GM19099 (cell line): Measurements from ENCODE around the gene SEMA6C.

Experiments
- POLR2A ChIP-seq: IDR thresholded peaks from 3 replicates; pipeline ENCODE4 v1.6.1; 2011; ENCODE audit warnings: low read depth; ENCODE audit not compliant: insufficient read length; ENCODE audit errors: extremely low read depth

The SEMA6C gene

DNA sequence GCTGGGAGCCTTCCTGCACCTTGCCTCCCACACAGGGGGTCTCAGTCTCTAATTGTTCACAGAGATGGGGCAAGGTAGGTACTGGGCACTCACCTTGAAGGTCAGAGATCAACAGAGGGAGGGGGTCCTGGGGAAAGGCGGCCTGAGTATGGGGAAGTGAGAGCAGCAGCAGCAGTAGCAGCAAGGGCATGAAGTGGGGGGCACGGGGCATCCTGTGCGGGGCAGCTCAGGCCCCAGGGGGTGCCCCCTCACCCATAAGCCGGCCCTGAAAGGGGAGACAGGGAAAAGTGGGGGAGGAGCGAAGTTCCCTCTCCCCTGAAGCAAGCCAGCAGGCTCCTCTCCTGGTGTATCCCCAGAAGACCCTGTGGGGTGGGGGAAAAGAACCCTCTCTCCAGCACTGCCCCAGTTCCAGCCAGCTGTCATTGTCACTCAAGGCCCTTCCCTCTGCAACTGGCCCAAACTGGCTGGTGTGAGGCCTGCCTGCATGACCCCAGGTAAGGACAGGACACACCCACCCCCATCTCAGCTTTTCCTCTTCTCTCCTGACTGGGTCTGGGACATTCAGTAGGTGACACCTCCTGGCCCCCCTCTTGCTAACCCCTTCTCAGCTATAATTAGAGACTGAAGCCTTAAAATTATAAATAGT is 3.9 kb downstream of the SEMA6C start:
- no peak for TF ChIP-seq POLR2A

DNA sequence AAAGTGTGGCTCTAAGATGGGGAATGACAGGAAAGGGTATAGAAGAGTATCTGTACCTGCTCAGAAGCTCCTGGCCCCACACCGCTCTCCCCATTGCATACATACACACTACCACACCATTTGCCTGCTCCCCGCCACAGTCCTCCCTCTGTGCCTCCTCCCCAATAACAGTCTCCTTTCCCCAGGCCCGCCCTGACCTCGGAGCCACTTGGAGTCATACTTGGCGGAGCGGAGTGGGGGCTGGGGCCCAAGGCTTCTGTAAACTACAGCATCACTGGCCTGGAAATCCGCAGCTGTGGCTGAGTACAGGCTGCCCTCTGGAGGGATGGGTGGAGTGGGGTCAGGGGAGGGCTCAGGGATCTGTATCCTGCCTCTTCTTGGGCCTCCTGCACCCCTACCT is 8.6 kb downstream of the SEMA6C start:
- TF ChIP-seq POLR2A, result no peak

DNA sequence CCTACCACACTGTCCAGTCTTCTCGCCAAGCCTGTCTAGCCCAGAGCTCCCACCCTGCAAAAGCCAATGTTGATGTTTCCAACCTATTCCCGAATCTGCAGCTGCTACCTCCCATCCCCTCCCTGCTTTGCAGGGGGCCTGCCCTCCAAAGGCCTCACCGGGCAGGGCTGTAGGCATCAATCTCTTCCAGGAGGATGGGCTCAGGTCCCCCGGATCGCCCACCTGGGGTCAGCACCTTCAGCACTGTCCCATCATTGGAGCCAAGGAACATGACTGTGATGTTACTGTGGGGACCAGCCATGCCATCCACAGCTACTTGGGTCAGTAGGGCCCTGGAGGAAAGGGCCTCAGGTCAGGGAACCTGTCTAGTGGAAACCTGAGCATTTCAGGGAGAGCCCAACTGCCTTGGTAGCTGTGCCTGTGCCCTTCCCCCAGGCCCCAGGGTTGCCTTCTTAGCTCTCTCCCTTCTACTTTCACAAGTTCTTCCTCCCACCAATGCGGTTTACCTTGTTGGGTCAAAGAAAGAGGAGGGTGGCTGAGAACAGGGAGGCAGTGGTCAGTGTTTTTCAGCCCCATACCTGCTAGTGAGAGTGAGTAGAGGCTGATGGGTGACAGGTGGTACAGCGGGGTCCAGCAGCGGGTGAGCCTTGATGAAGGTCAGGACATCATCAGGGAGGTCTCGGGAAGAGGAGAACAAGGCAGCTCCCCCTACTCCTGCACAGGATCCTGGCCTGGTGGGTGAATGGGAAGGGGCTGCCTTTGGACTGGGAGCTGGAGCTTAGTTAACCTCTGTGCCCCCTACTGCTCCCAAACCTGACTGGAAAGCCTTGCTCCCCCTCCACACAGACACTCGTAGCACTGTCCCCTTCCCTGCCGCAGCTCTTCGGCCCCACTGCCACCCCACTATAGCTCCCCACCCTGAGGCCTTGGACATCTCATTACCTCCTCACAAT is 10.7 kb downstream of the SEMA6C start:
- no peak for TF ChIP-seq POLR2A

DNA sequence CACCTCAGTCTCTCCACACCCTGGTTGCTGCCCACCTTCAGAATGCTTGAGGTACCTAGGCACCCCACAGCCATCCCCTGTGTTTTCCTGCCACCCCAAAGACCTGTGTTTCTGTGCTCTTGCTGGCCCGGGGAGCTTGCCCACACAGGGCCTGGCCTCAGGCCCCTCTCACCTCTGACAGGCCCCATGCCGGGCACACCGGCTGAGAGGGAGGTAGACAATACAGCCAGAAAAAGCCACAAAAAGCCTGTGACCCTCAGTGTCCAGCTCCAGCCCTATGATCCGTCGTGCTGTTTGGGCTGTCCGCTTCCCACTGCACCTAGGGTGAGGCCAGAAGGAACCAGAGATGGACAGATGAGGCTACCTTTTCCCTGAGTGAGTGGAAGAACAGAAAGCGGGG is 11.4 kb downstream of the SEMA6C start:
- TF ChIP-seq POLR2A, result no peak

DNA sequence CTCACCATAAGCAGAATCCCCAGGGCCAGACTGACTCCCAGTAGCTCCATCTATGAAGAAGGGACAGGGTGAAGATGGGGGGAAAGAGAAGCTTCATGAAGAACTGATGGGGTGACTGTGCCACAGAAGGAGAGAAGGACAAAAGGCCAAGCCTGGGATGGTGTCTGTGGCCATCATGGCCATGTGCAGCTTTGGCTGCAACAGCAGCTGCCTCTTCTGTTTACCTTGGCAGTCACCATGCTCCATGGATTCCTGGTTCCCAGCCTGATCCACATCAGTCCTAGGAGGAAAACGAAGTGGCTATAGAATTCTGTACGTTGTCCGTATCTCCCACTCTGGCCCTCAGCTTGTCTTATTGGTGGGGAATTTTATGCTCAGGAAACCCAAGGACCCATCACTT is 12.0 kb downstream of the SEMA6C start:
- no peak for TF ChIP-seq POLR2A

DNA sequence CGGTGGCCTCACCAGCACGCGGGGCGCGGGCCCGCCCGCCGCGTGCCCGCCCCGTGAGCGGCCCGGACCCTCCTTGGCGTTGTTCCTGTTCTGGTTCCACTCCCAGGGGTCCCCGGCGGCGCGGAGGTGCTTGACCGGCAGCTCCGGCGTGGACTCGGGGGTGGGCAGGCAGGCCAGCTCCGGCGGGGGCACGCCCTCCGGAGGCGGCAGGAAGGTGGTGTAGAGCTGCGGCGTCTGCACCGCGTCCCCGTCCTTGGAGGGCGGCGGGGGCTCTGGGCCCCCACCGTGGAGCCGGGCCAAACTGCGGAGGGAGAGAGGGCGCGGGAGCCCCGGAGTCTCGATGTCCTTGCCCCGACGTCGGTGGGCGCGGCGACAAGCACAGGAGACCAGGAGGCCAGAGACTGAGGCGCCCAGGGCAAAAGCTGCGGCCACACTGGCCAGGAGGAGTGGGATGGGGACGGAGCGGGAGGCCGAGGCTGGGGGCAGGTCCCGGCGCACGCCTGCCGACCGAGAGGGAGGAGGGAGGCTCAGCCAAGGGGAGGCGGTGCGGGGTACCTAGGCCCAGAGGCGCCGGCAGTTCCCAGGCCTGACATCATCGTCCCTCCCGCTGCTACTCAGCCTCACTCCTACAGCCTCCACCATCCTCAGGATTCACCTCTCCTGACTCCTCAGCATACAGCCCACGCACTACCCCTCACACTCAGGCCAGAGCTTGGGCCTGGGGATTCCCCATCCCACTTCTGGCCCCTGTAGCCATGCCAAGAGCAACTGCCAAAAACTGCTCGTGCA is 13.2 kb downstream of the SEMA6C start:
- TF ChIP-seq POLR2A, result no peak

DNA sequence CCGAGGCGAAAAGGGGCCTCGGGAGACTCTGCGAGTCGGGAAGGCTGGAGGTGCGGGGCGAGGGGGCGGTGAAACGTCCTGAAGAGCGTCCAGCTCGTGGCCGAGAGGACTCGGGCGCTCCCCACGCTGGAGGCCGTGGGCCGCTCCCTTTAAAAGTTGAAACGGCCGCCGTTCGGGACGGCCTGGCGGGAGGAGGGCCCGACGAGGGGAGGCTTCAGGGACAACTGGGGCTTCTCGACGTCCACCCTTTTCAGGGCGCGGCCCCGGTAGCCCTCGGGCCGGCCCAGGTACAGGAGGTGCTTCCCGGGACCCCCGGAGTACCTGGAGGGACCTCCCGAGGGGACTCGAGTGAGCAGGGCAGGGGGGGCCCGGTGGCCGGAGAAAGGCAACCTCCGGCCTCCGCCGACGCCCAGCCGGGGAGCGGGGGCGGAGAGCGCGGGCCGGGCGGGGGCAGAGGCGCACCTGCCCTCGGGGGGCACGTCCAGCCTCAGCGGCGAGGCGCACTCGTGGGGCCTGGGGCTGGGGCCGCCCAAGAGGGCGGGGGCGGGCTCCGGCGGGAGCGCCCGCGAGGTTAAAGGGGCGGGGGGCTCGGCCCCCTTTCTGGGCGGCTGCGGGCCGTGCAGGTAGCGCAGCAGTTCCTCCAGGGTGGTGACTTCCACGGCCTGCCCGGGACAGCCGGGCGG is 14.0 kb downstream of the SEMA6C start:
- TF ChIP-seq POLR2A, result no peak

DNA sequence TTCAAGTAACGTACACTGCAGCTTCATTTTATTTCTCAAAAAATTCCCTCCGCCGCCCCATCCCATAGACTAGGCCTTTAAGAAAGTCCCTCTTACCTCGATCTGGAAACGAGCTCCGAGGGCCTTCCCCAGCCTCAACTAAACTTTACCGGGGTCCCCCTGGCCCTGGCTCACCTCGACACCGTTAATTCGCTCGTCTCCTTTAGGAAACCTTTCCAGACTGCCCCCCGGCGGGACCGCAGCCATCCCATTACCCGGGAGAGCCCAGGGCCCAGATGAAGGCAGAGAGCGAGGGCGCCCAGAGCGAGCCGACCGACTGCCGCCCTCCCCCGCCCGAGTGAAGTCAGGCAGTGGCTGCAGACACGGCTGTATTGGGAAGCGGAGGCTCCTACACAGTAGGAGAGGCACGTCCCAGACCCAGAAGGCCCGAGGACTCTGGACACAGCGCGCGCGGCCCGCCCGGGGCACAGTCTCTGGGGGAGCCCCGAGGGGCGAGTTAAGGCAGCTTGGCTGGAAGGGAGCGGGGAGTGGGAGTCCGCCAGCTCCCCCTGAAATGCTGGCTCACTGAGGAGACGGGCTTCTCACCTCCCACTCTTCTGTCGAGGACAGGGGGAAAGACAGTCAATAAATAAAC is 14.6 kb downstream of the SEMA6C start:
- TF ChIP-seq POLR2A, result no peak

DNA sequence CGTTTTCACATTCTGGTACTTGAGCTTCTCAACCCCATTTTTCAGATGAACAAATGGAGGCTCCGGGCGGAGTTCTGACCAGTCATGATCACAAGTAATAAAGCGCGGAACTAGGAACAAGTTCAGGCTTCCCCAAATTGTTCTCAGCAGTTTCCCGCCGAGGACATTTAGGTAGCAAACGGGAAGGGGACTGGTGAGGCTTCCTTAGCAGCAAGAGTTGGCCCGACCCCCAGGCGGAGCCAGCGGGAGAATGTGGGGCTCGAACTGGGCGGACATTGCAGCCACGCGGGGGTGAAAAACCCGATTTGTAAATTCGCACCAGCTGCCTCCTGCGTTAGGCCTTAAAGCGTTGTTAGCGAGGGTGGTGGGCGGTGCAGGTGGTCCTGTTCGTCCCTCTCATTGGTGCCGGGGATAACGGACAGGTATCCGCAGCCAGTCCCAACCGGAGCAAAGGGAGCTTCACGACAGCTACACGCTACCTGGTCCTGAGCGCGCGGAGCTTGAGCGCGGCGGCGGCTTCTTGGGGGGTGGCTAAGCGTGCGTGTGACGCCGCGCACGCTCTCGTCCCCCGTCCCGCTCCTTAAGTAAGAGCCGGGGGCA is 15.3 kb downstream of the SEMA6C start:
- TF ChIP-seq POLR2A, result peak; percentile 59

DNA sequence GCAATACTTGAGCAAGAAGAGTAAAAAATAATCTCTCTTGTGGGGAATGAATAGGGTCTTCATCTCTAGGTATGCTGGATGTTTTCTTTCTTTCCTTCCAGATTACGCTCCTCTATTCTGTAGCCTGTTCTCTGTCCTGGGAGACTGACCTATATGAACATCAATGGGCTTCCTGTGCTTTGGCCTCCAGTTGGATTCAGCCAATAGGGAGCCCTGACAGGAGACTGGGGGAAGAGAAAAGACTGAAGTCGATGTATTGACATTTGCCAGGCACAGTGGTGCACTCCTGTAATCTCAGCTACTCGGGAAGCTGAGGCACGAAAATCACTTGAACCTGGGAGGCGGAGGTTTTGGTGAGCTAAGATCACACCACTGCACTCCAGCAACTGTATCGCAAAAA is 17.6 kb downstream of the SEMA6C start:
- no peak for TF ChIP-seq POLR2A

DNA sequence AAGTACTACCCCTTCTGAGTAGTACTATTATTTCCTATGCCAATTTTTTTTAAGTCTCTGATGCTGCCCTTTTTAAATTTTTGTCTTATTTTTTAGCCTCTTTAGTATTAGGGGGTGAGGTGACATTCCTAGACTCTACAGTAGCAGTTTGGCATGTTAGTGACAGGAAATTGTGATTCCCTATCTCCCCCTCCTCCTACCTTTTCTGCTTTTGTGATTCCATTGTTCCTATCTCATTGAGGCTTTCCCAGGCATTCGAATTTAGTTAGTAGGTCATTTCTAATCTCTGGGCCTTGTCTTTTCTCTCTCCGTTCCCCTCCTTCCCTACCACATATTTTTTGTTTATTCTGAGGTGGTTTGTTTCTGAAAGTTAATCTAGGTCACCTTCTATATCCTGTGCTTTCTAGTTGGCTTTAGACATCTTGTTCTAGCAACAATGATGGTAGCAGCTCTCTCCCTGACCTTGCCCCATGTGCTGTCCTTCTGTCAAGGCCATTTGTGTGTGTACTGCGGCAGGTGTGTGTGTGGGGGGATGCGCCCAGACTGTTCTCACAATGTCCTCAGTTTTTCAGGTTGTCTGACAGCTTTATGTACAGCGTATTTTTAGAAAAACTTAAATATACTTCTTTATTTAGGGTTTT is 21.5 kb downstream of the SEMA6C start:
- TF ChIP-seq POLR2A, result no peak

DNA sequence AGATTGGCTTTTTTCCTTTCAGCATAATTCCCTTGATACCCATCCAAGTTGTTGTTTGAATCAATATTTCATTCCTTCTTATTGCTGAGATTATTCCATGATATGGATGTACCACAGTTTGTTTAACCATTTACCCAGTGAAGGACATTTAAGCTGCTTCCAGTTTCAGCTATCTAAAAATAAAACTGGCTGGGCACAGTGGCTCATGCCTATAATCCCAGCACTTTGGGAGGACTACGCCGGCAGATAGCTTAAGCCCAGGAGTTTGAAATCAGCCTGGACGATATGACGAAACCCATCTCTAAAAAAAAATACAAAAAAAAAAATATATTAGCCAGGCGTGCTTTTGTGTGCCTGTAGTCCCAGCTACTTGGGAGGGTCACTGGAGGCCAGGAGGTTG is 32.6 kb downstream of the SEMA6C start:
- no peak for TF ChIP-seq POLR2A

DNA sequence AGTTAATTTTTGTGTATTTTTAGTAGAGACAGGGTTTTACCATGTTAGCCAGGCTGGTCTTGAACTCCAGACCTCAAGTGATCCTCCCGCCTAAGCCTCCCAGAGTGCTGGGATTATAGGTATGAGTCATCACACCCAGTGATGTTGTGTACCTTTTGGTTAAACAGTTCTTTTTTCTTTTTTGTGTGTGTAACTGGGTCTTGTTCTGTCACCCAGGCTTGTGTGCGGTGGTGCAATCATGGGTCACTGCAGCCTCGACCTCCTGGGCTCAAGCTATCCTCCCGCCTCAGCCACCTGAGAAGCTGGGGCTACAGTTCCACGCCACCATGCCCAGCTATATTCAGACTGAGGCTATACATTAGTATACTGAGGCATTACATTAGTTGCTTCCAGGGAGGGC is 38.1 kb downstream of the SEMA6C start:
- TF ChIP-seq POLR2A, result no peak

DNA sequence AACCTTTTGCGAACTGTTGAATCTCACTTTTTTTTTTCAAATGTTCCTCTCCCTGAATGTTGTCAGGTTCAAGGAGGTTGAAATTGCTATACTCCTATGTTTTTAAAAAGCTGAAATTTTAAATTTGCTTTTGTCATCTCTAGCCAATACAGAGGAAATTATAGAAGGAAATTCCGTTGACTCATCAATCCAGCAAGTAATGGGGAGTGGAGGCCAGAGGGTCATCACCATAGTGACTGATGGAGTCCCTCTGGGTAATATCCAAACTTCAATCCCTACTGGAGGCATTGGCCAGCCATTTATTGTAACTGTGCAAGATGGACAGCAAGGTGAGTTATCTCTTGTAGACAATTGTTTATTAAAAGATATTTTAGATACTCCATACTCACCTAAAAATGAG is 39.5 kb downstream of the SEMA6C start:
- no peak for TF ChIP-seq POLR2A

DNA sequence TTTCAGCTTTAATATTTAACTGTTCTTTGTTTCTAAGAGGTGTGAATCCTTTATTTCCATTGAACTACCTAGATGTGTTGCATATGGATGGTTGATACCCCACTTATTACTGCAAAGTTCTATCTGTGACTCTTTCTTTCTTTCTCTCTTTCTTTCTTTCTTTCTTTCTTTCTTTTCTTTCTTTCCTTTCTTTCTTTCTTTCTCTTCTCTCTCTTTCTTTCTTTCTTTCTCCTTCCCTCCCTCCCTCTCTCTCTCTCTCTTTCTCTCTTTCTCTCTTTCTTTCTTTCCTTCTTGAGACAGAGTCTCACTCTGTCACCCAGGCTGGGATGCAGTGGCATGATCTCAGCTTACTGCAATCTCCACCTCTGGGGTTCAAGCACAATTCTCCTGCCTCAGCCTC is 41.8 kb downstream of the SEMA6C start:
- no peak for TF ChIP-seq POLR2A
